ENCODE results near the gene GCNA. TPM values are rescaled to one million over a fixed set of nuclear protein-coding genes. Genes with fewer than 3 reads are reported as not detected.

GCNA gene
- total and polyA plus RNA-seq, 2 experiments from 2014 or later, result 0.38 to 5.2 TPM

DNA sequence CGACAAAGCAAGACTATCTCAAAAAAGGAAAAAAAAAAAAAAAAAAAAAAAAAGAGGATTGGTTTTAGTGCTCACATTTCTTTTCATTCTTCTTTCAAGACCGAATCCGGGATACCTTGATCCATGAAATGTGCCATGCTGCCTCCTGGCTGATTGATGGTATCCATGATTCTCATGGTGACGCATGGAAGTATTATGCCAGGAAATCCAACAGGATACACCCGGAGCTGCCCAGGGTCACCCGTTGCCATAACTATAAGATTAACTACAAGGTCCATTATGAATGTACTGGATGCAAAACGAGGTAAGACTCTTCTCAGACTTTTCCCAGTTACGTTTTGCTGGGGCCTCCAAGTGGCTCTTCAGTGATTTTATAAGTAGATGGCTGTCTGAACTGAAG, 34.0 kb downstream of the GCNA start:
- DNase-seq (ENCODE audit: low read depth in 1 of 2, low spot score in 1 of 2), result no peak
- no peak overlapping the region for H3K27ac ChIP-seq
- H3K36me3 ChIP-seq, result peaks cover 4% of the 10 kb centered on the region
- H3K4me1 ChIP-seq (ENCODE audit: low read depth), result peaks cover 5% of the 10 kb centered on the region
- TF ChIP-seq CTCF (IDR thresholded peaks at IDR 0.05; ENCODE audit: low read depth, low read length), result no peak
- no peaks in the 10 kb centered on the region for H3K9me3 ChIP-seq (ENCODE audit: low read depth)
- H3K4me3 ChIP-seq, result no peak overlapping the region
- H3K27me3 ChIP-seq, result no peaks in the 10 kb centered on the region

- Histone ChIP-seq H3K36me3 (no peaks in the 10 kb centered on the region), H3K9me3 (ENCODE audit: low read depth) (no peaks in the 10 kb centered on the region), H3K4me1 (ENCODE audit: low read depth) (no peaks in the 10 kb centered on the region), H3K4me3 (no peak overlapping the region), H3K27me3 (no peaks in the 10 kb centered on the region), H3K27ac (no peak overlapping the region)
- no peak for DNase-seq (ENCODE audit: low read depth in 1 of 2, low spot score in 1 of 2)
- TF ChIP-seq CTCF (IDR thresholded peaks at IDR 0.05; ENCODE audit: low read depth, low read length), result no peak
These were observed 36.8 kb downstream of the GCNA start for GRCh38 chrX:71615056-71615455.

DNA sequence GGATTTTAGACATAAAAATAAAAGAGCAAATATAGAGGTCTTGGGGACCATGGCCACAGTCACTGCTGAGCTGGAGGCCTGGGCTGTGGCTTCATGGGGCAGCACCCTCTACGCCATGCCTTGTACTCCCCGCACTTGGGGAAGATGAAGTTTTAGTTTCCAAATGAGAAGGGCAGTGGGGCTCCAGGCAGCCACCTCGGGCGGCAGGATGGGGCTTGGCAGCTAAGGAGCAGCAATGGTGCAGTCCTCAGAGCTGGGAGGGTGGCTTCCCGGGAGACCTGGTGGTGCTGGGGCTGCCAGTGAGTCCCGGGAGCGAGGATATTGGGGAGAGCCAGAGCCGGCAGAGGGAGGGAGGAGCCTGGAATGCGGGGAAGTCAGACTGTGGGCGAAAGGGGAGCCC, 37.7 kb downstream of the GCNA start:
- TF ChIP-seq CTCF (IDR thresholded peaks at IDR 0.05; ENCODE audit: low read depth, low read length), result no peak
- Histone ChIP-seq H3K27ac (no peak overlapping the region), H3K36me3 (no peaks in the 10 kb centered on the region), H3K4me3 (no peak overlapping the region), H3K9me3 (ENCODE audit: low read depth) (no peaks in the 10 kb centered on the region), H3K4me1 (ENCODE audit: low read depth) (no peaks in the 10 kb centered on the region), H3K27me3 (no peaks in the 10 kb centered on the region)
- DNase-seq (ENCODE audit: low read depth in 1 of 2, low spot score in 1 of 2), result no peak

- Histone ChIP-seq H3K27me3 (no peaks in the 10 kb centered on the region), H3K4me3 (no peak overlapping the region), H3K27ac (no peak overlapping the region), H3K36me3 (no peaks in the 10 kb centered on the region), H3K4me1 (ENCODE audit: low read depth) (no peaks in the 10 kb centered on the region), H3K9me3 (ENCODE audit: low read depth) (no peaks in the 10 kb centered on the region)
- no peak for TF ChIP-seq CTCF (IDR thresholded peaks at IDR 0.05; ENCODE audit: low read depth, low read length)
- no peak for DNase-seq (ENCODE audit: low read depth in 1 of 2, low spot score in 1 of 2)
These were observed 38.7 kb downstream of the GCNA start for GRCh38 chrX:71616672-71617529.

DNA sequence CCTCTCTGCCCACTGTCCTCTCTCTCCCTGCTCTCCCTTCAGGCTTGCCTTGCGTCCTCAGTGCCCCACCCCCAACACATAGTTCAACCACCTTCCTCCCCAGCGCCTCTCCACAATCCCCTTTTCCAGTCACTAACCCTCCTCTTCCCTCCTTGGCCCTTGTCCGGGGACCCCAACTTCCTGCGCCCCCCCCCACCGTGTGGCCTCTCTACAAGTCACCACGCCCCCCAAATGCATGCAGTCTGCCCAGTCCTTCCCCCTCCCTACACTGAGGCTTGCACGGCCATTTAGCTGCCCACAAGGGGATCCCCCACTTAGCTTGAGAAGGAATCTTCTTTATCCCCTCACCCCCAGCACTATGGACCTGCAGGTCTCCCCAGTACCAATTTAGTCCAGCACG, 39.5 kb downstream of the GCNA start:
- Histone ChIP-seq H3K27me3 (no peaks in the 10 kb centered on the region), H3K4me3 (no peak overlapping the region), H3K4me1 (ENCODE audit: low read depth) (no peaks in the 10 kb centered on the region), H3K9me3 (ENCODE audit: low read depth) (no peaks in the 10 kb centered on the region), H3K27ac (no peak overlapping the region), H3K36me3 (no peaks in the 10 kb centered on the region)
- no peak for TF ChIP-seq CTCF (IDR thresholded peaks at IDR 0.05; ENCODE audit: low read depth, low read length)
- no peak for DNase-seq (ENCODE audit: low read depth in 1 of 2, low spot score in 1 of 2)
